Kidney (tissue), 22 donors: Measurements from ENCODE around the gene ST8SIA1. TPM values are rescaled to one million over a fixed set of nuclear protein-coding genes. Genes with fewer than 3 reads are reported as not detected.
A peak's percentile ranks its signal among the peaks of the same experiment; 100 is the strongest.
"Not testable (repeated sequence)": the region's sequence is repeated elsewhere in the genome, so short reads cannot be mapped to it uniquely, and the experiment has no call there.

ENCODE experiments used
- DNase-seq, 5 donors: peaks; one replicate each; pipeline ENCODE4 v3.0.0-alpha.2; 2013 to 2020
- FAIRE-seq: peaks from 2 replicates; lab custom pipeline; 2012; peaks lifted over from hg19 to GRCh38; lab: Jason Lieb, UNC
- H3K27ac ChIP-seq, 2 donors: one replicate each; pipeline ENCODE4 v1.7.0; 2013; ENCODE audit warnings: low read depth in 2 of 2, low read length in 2 of 2, inconsistent platforms in 1 of 2
- H3K27me3 ChIP-seq: one replicate; pipeline ENCODE4 v1.7.1; 2013; ENCODE audit warnings: low read length, inconsistent platforms; ENCODE audit not compliant: control insufficient read depth, insufficient read depth
- H3K36me3 ChIP-seq, 3 donors: one replicate each; pipeline versions ENCODE4 v1.7.0 to v1.7.1; 2013; ENCODE audit warnings: low read length in 3 of 3, control low read depth in 1 of 3, inconsistent platforms in 1 of 3; ENCODE audit not compliant: insufficient read depth in 3 of 3, control insufficient read depth in 2 of 3
- H3K4me1 ChIP-seq, 3 donors: one replicate each; pipeline versions ENCODE4 v1.7.0 to v1.7.1; 2013; ENCODE audit warnings: low read length in 3 of 3, inconsistent platforms in 1 of 3, low read depth in 1 of 3; ENCODE audit not compliant: control insufficient read depth in 2 of 3, insufficient read depth in 2 of 3
- H3K4me3 ChIP-seq, 3 donors: one replicate each; pipeline versions ENCODE4 v1.7.0 to v1.8.1; 2013; ENCODE audit warnings: low read length in 3 of 3, control low read depth in 1 of 3, inconsistent platforms in 1 of 3
- H3K9ac ChIP-seq, 3 donors: one replicate each; pipeline versions ENCODE4 v1.7.0 to v1.7.1; 2013; ENCODE audit warnings: low read length in 3 of 3, control low read depth in 1 of 3, inconsistent platforms in 1 of 3
- H3K9me3 ChIP-seq, 3 donors: one replicate each; pipeline versions ENCODE4 v1.7.0 to v1.7.1; 2013; ENCODE audit warnings: low read length in 3 of 3, control low read depth in 1 of 3, inconsistent platforms in 1 of 3; ENCODE audit not compliant: control insufficient read depth in 2 of 3, insufficient read depth in 1 of 3
- CTCF ChIP-seq: IDR thresholded peaks from 3 replicates; pipeline ENCODE4 v1.5.1; 2012; ENCODE audit warnings: mild to moderate bottlenecking, moderate library complexity, borderline replicate concordance; ENCODE audit not compliant: insufficient read depth; ENCODE audit errors: extremely low read depth
- intact Hi-C: fragments of 100-400 bp; cut with DNase I; formaldehyde crosslinking; loops from one replicate; pipeline ENCODE4 v1.11.1; 2022
- long read RNA-seq, 10 donors: library from polyadenylated mRNA in 1 of 10; unstranded in 1 of 10; transcript quantifications; one replicate each; pipeline ENCODE4 v2.0.0 and lab custom pipeline, GENCODE V29; 2021 to 2026
- polyA plus RNA-seq: library from polyadenylated mRNA; stranded (reverse); fragments of 350-450 nt; fragmentation: Illumina TruSeq; extraction: RNeasy Lipid Tissue Mini Kit (QIAGEN cat#74804); gene quantifications from one replicate; pipeline ENCODE4 v1.2.3, GENCODE V29; 2014; ENCODE audit warnings: low read depth, low replicate concordance; ENCODE audit not compliant: insufficient read depth
- total RNA-seq: library from RNA; stranded (reverse); fragmentation: NEBNext Ultra II Directional; extraction: Animal tissue kit (Norgen Biotek cat#: 25700); gene quantifications from one replicate; pipeline ENCODE4 v1.2.1, GENCODE V29; 2021
- donor health status: control.
- donor health status: control.
- donor health status: control.
- donor health status: control.
- donor health status: control.
- donor health status: DM: yes; HTN: yes; CAD: no.
- donor health status: Normal renal cell carcinoma (clear cell type).

The ST8SIA1 gene, protein sequence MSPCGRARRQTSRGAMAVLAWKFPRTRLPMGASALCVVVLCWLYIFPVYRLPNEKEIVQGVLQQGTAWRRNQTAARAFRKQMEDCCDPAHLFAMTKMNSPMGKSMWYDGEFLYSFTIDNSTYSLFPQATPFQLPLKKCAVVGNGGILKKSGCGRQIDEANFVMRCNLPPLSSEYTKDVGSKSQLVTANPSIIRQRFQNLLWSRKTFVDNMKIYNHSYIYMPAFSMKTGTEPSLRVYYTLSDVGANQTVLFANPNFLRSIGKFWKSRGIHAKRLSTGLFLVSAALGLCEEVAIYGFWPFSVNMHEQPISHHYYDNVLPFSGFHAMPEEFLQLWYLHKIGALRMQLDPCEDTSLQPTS
- 4.7 TPM for total RNA-seq
- polyA plus RNA-seq = 2.8 TPM
- long read RNA-seq, donor 1, full-length matches to known transcripts = 1 of 38 reads
- long read RNA-seq, donor 1, partial matches to known transcripts = 37 of 38 reads
- long read RNA-seq, donor 1, other reads (novel, unspliced or antisense) = 0 of 38 reads
- long read RNA-seq, donor 2, full-length matches to known transcripts = 3 of 46 reads
- long read RNA-seq, donor 2, partial matches to known transcripts = 19 of 46 reads
- long read RNA-seq, donor 2, other reads (novel, unspliced or antisense) = 24 of 46 reads
- long read RNA-seq, donor 3, full-length matches to known transcripts = 1 of 1 reads
- long read RNA-seq, donor 3, partial matches to known transcripts = 0 of 1 reads
- long read RNA-seq, donor 3, other reads (novel, unspliced or antisense) = 0 of 1 reads
- long read RNA-seq, donor 4, full-length matches to known transcripts = 1 of 1 reads
- long read RNA-seq, donor 4, partial matches to known transcripts = 0 of 1 reads
- long read RNA-seq, donor 4, other reads (novel, unspliced or antisense) = 0 of 1 reads
- long read RNA-seq, donor 5 = 0 reads
- long read RNA-seq, donor 6 = 0 reads
- long read RNA-seq, donor 7, partial matches to known transcripts = 0 of 1 reads
- long read RNA-seq, donor 7, other reads (novel, unspliced or antisense) = 1 of 1 reads
- long read RNA-seq, donor 8 = 0 reads
- long read RNA-seq, donor 9 = 0 reads
- long read RNA-seq, donor 10, partial matches to known transcripts = 0 of 1 reads
- long read RNA-seq, donor 10, other reads (novel, unspliced or antisense) = 0 of 1 reads

- peak within 1 kb of the TSS; percentile 73 to 79 (median 75) for H3K4me3 ChIP-seq
- peaks cover 3% of the 10 kb centered on the region for H3K27me3 ChIP-seq
- DNase-seq (peak in 3 of 5 donors; percentile 8 to 81 (median 74)), FAIRE-seq (no peak)
- H3K9ac ChIP-seq = peak within 1 kb of the TSS in 1 of 3 donors; percentile 50
- TF ChIP-seq CTCF = no peak
- intact Hi-C loops = loop anchor here (10.0 kb wide), 2 partner anchors 110 to 230 kb away; no protein-coding TSS in a partner anchor
- H3K36me3 ChIP-seq = no peaks in the 10 kb centered on the region
- no peak within 1 kb of the TSS for H3K27ac ChIP-seq
- no peaks in the 10 kb centered on the region for H3K4me1 ChIP-seq
- no peaks in the 10 kb centered on the region for H3K9me3 ChIP-seq
These were observed at the start of gene ST8SIA1 for GRCh38 chr12:22334410-22335100. TSS of gene ST8SIA1 (minus strand) at chr12:22334707. CDS start at chr12:22334232, 475 bp downstream.

GRCh38 chr12:22380031-22380430 is 45.5 kb upstream of the ST8SIA1 start:
- H3K9me3 ChIP-seq = no peaks in the 10 kb centered on the region
- H3K4me3 ChIP-seq = no peak overlapping the region
- no peak overlapping the region for H3K9ac ChIP-seq
- no peaks in the 10 kb centered on the region for H3K4me1 ChIP-seq
- TF ChIP-seq CTCF = no peak
- intact Hi-C loops = no loop called here
- no peak for FAIRE-seq
- no peak for DNase-seq
- no peaks in the 10 kb centered on the region for H3K27me3 ChIP-seq
- H3K27ac ChIP-seq = no peak overlapping the region
- no peaks in the 10 kb centered on the region for H3K36me3 ChIP-seq

GRCh38 chr12:22377731-22378496 is 43.4 kb upstream of the ST8SIA1 start:
- DNase-seq (peak in 2 of 5 donors; percentile 29 to 56), FAIRE-seq (no peak)
- Histone ChIP-seq H3K27me3 (no peaks in the 10 kb centered on the region), H3K4me3 (no peak overlapping the region), H3K9ac (no peak overlapping the region), H3K4me1 (no peaks in the 10 kb centered on the region), H3K27ac (no peak overlapping the region), H3K9me3 (no peaks in the 10 kb centered on the region), H3K36me3 (no peaks in the 10 kb centered on the region)
- TF ChIP-seq CTCF = no peak
- intact Hi-C loops = no loop called here

- DNase-seq = peak in 1 of 5 donors; percentile 45
- H3K36me3 ChIP-seq, H3K9me3 ChIP-seq, H3K27ac ChIP-seq, FAIRE-seq, H3K4me3 ChIP-seq, H3K27me3 ChIP-seq, intact Hi-C loops, H3K9ac ChIP-seq, H3K4me1 ChIP-seq: not testable (repeated sequence)
These were observed 42.2 kb upstream of the ST8SIA1 start for GRCh38 chr12:22376596-22377150.
